Iris pigment epithelial cell (primary cell): ENCODE results near the gene GTSF1L.

Experiments
- DNase-seq: peaks from one replicate; pipeline ENCODE4 v3.0.0-alpha.2; 2011; ENCODE audit warnings: low read depth

Gene GTSF1L

GRCh38 chr20:43716757-43717615 is 9.8 kb downstream of the GTSF1L start:
- no peak for DNase-seq

- no peak for DNase-seq
Observed at GRCh38 chr20:43716123-43716522, 10.7 kb downstream of the GTSF1L start.

GRCh38 chr20:43715511-43715910 is 11.3 kb downstream of the GTSF1L start:
- no peak for DNase-seq

GRCh38 chr20:43715044-43715443 is 11.8 kb downstream of the GTSF1L start:
- no peak for DNase-seq

GRCh38 chr20:43711098-43711654 is 15.6 kb downstream of the GTSF1L start:
- DNase-seq, result no peak

- DNase-seq, result no peak
Observed at GRCh38 chr20:43710370-43711044, 16.3 kb downstream of the GTSF1L start.

- DNase-seq, result no peak
Observed at GRCh38 chr20:43702502-43702901, 24.3 kb downstream of the GTSF1L start.

- no peak for DNase-seq
Observed at GRCh38 chr20:43700627-43701026, 26.2 kb downstream of the GTSF1L start.

GRCh38 chr20:43699941-43700565 is 26.7 kb downstream of the GTSF1L start:
- DNase-seq, result no peak

- DNase-seq, result no peak
Observed at GRCh38 chr20:43695571-43695970, 31.2 kb downstream of the GTSF1L start.

GRCh38 chr20:43694763-43695162 is 32.0 kb downstream of the GTSF1L start:
- no peak for DNase-seq

GRCh38 chr20:43691928-43692524 is 34.8 kb downstream of the GTSF1L start:
- DNase-seq, result peak; percentile 38

- no peak for DNase-seq
Observed at GRCh38 chr20:43690943-43691598, 35.7 kb downstream of the GTSF1L start.

GRCh38 chr20:43689165-43689564 is 37.6 kb downstream of the GTSF1L start:
- no peak for DNase-seq

GRCh38 chr20:43686820-43687219 is 40.0 kb downstream of the GTSF1L start:
- DNase-seq, result no peak

GRCh38 chr20:43682446-43682845 is 44.4 kb downstream of the GTSF1L start:
- no peak for DNase-seq

GRCh38 chr20:43681991-43682410 is 44.8 kb downstream of the GTSF1L start:
- DNase-seq, result no peak

GRCh38 chr20:43681468-43681942 is 45.3 kb downstream of the GTSF1L start:
- DNase-seq, result no peak

- no peak for DNase-seq
Observed at GRCh38 chr20:43680981-43681380, 45.8 kb downstream of the GTSF1L start.

GRCh38 chr20:43676368-43676767 is 50.4 kb downstream of the GTSF1L start:
- DNase-seq, result no peak
